ENCODE data around the gene ZBTB25. TPM values are rescaled to one million over a fixed set of nuclear protein-coding genes. Genes with fewer than 3 reads are reported as not detected.

The ZBTB25 gene
- total and polyA plus RNA-seq, 2 donors (not counting 1 experiment from before 2014, with no cell fraction given) = 7.2 to 9.2 TPM

DNA sequence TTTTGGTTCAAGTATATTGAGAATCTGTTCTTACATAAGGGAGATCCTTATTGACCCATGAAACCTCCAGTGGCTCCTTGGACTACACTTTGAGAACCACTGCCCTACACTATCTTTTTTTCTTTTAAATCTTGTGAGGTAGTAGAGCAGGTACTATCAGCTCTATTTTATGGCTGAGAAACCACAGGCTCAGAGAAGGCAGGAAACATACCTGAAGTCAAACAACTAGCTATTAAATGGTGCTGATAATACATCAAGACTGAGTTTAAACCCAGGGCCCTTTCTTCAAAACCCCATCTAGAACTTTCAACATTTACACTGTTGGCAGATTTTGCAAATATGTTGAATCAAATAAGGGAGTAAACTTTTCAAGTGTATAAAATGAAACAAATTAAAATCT, 6.9 kb downstream of the ZBTB25 start:
- TF ChIP-seq EZH2 (IDR thresholded peaks at IDR 0.05; ENCODE audit: low read length, missing control alignments) (no peak), CTCF (conservative IDR thresholded peaks at IDR 0.05 in 1 of 2, IDR thresholded peaks at IDR 0.05 in 1 of 2; ENCODE audit: low read depth in 1 of 2, low read length in 2 of 2) (no peak)
- Histone ChIP-seq H3K9me3 (ENCODE audit: control insufficient read depth, insufficient read depth, low read depth, low read length) (no peaks in the 10 kb centered on the region), H2AFZ (ENCODE audit: low read length) (no peak overlapping the region), H3K36me3 (ENCODE audit: control insufficient read depth, insufficient read depth, low read length) (no peaks in the 10 kb centered on the region), H3K4me2 (ENCODE audit: extremely low read depth, insufficient read depth, low read length) (no peak overlapping the region), H3K27ac (ENCODE audit: insufficient read depth, low read length) (no peak overlapping the region), H3K79me2 (ENCODE audit: control insufficient read depth, insufficient read depth, low read length) (peaks cover 5% of the 10 kb centered on the region), H3K9ac (ENCODE audit: insufficient read depth, low read length) (no peak overlapping the region), H3K27me3 (ENCODE audit: control insufficient read depth, insufficient read depth, low read length) (no peaks in the 10 kb centered on the region), H3K4me3 (replicated peaks in 1 of 4; ENCODE audit: control extremely low read depth in 1 of 4, insufficient read depth in 1 of 4, low read depth in 3 of 4, low read length in 4 of 4) (no peak overlapping the region), H4K20me1 (ENCODE audit: control insufficient read depth, extremely low read depth, insufficient read depth, low read length) (no peaks in the 10 kb centered on the region), H3K4me1 (ENCODE audit: control insufficient read depth, extremely low read depth, insufficient read depth, low read length) (peaks cover 2% of the 10 kb centered on the region)
- DNase-seq (ENCODE audit: low read depth in 2 of 2) = no peak

GRCh38 chr14:64495252-64495651, 8.4 kb downstream of the ZBTB25 start:
- no peak overlapping the region for H3K9ac ChIP-seq (ENCODE audit: insufficient read depth, low read length)
- DNase-seq (ENCODE audit: low read depth in 2 of 2) = no peak
- no peaks in the 10 kb centered on the region for H3K9me3 ChIP-seq (ENCODE audit: control insufficient read depth, insufficient read depth, low read depth, low read length)
- H3K4me2 ChIP-seq (ENCODE audit: extremely low read depth, insufficient read depth, low read length) = no peak overlapping the region
- no peak overlapping the region for H2AFZ ChIP-seq (ENCODE audit: low read length)
- H3K27me3 ChIP-seq (ENCODE audit: control insufficient read depth, insufficient read depth, low read length) = no peaks in the 10 kb centered on the region
- H3K27ac ChIP-seq (ENCODE audit: insufficient read depth, low read length) = no peak overlapping the region
- H3K79me2 ChIP-seq (ENCODE audit: control insufficient read depth, insufficient read depth, low read length) = no peaks in the 10 kb centered on the region
- H3K36me3 ChIP-seq (ENCODE audit: control insufficient read depth, insufficient read depth, low read length) = no peaks in the 10 kb centered on the region
- no peaks in the 10 kb centered on the region for H4K20me1 ChIP-seq (ENCODE audit: control insufficient read depth, extremely low read depth, insufficient read depth, low read length)
- H3K4me3 ChIP-seq (replicated peaks in 1 of 4; ENCODE audit: control extremely low read depth in 1 of 4, insufficient read depth in 1 of 4, low read depth in 3 of 4, low read length in 4 of 4) = no peak overlapping the region
- TF ChIP-seq EZH2 (IDR thresholded peaks at IDR 0.05; ENCODE audit: low read length, missing control alignments) (no peak), CTCF (conservative IDR thresholded peaks at IDR 0.05 in 1 of 2, IDR thresholded peaks at IDR 0.05 in 1 of 2; ENCODE audit: low read depth in 1 of 2, low read length in 2 of 2) (no peak)
- H3K4me1 ChIP-seq (ENCODE audit: control insufficient read depth, extremely low read depth, insufficient read depth, low read length) = no peaks in the 10 kb centered on the region

- Histone ChIP-seq H3K27me3 (ENCODE audit: control insufficient read depth, insufficient read depth, low read length) (no peaks in the 10 kb centered on the region), H3K36me3 (ENCODE audit: control insufficient read depth, insufficient read depth, low read length) (no peaks in the 10 kb centered on the region), H3K4me3 (replicated peaks in 1 of 4; ENCODE audit: control extremely low read depth in 1 of 4, insufficient read depth in 1 of 4, low read depth in 3 of 4, low read length in 4 of 4) (no peak overlapping the region), H3K4me2 (ENCODE audit: extremely low read depth, insufficient read depth, low read length) (no peak overlapping the region), H4K20me1 (ENCODE audit: control insufficient read depth, extremely low read depth, insufficient read depth, low read length) (no peaks in the 10 kb centered on the region), H3K4me1 (ENCODE audit: control insufficient read depth, extremely low read depth, insufficient read depth, low read length) (no peaks in the 10 kb centered on the region), H3K9me3 (ENCODE audit: control insufficient read depth, insufficient read depth, low read depth, low read length) (no peaks in the 10 kb centered on the region), H2AFZ (ENCODE audit: low read length) (no peak overlapping the region), H3K9ac (ENCODE audit: insufficient read depth, low read length) (no peak overlapping the region), H3K79me2 (ENCODE audit: control insufficient read depth, insufficient read depth, low read length) (no peaks in the 10 kb centered on the region), H3K27ac (ENCODE audit: insufficient read depth, low read length) (no peak overlapping the region)
- DNase-seq (ENCODE audit: low read depth in 2 of 2) = no peak
- TF ChIP-seq CTCF (conservative IDR thresholded peaks at IDR 0.05 in 1 of 2, IDR thresholded peaks at IDR 0.05 in 1 of 2; ENCODE audit: low read depth in 1 of 2, low read length in 2 of 2) (no peak), EZH2 (IDR thresholded peaks at IDR 0.05; ENCODE audit: low read length, missing control alignments) (no peak)
Measured at GRCh38 chr14:64493455-64493854, 10.2 kb downstream of the ZBTB25 start.
